Midbrain (tissue), 1 donor: ENCODE results near the gene CGN.

Experiments
- DNase-seq: peaks from one replicate; lab custom pipeline; 2025; lab: John Stamatoyannopoulos, UW

The CGN gene

DNA sequence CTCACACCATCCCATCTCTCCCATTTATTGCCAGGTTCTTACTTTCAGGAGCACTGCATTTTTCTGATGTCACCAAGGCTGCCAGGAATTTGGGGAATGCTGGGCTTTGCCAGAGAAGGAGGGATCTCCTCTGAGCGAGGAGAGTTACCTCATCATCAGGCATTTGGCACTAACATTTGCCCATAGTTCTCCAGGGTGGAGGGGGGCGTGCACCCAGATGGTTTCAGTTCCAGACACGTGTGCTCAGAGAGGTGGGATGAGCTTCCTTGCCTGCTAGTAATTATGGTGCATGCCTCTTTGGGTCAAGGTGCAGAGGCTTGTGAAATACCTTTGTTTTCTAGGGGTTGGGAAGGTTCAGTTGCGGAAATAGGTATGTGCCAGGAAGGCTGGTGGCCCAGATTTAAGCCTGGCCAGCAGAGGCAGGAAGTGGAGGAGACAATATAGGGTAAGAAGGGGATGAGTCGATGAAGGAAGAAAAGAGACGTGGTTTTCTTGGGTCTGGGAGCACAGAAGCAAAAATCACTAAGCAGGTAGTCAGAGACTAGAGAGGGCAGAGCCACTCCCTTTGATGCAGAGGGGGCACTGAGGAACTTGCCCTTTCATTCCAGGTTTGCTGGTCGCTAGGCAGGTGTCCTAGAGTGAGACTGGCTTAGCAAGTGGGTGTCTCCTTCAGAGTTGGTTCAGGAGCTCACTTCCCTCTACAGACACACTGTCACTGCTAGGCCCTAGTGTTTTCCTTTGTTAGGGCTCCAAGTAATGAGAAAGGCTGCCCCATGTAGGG is 36.1 kb downstream of the CGN start:
- no peak for DNase-seq

DNA sequence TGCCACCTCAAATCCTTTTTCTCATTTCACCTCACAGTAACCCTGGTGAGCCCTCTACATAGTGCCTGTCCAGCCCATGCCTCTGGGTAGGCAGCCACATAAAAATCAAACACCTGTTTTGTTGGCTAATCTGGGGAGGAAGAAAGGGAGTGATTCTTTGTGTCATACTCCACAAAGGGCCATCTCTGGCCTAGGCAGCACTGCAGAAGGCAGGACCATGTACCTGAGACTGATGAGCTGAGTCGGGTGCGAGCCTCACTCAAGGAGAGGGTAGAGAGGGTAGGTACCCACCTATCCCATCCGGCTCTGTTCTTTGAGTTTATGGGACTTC is 36.7 kb downstream of the CGN start:
- DNase-seq, result no peak

DNA sequence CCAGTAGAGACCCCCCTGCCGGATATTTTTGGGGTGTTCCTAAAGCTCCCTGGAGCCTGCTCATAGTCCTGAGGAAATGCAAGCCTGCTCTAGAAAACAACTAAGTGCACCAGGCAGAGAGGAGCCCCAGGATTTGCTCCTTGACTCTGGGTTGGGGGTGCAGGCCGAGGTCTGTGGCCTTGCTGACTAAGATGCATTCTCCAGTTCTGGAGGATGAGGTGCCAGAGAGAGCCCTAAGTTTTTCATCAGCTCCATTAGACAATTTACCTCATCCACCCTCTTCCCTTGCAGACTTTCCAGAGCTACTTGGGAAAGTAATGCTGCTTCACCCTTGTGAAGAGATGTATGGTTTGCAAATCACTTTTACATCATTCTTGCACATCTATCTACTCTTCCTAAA is 38.0 kb downstream of the CGN start:
- no peak for DNase-seq

DNA sequence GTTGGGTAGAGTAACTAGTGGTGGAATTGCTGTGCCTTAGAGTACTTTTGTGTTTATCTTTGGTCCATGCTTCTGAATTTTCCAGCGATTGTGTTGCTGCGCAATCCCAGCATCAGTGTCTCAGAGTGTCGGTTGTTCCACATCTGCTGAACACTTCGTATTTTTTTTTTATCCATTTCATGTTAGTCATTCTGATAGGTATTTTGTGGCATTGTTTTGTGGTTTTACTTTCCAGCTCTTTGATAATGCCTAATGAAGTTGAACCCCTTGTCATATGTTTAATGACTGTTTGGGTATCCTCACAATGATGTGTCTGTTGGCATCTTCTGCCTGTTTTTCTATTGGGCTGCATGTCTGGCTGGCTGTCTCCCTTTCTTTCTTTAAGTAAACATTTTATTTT is 42.5 kb downstream of the CGN start:
- no peak for DNase-seq

DNA sequence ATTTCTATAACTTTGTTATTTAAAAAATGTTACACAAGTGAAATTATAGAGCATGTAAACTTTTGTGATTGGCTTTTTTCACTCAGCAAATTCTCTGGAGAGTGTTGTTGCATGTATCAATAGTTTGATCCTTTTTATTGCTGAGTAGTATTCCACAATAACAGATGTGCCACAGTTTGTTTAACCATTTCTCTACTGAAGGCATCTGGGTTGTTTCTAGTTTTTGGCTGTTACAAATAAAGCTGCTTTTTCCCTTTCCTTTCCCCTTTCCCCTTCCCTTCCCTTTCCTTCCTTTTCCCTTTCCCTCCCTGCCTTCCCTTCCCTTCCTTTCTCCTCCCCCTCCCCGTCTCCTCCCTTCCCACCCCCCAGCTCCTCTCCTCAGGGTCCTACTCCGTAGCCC is 44.9 kb downstream of the CGN start:
- DNase-seq, result no peak

DNA sequence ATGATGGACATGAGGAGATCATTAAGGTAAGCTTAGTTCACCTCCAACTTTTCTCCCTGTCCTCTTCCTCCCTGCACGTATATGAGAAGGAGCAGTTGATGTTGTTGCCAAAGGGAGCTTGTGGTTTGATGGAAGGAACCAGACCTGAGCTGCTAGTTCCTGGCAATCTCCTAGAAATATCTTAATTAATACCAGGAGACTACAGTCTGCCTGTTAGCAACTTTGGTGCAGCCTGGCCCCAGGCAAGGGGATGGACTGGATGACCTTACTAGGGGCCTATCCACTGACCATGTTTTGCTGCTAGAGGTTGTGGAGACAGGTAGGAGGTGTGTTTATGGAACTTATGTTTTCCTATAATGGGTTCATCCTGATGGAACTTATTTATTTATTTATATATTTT is 51.5 kb downstream of the CGN start:
- no peak for DNase-seq

GRCh38 chr1:151563376-151563775 is 52.2 kb downstream of the CGN start:
- DNase-seq, result no peak

GRCh38 chr1:151565502-151566189 is 54.5 kb downstream of the CGN start:
- DNase-seq, result no peak

DNA sequence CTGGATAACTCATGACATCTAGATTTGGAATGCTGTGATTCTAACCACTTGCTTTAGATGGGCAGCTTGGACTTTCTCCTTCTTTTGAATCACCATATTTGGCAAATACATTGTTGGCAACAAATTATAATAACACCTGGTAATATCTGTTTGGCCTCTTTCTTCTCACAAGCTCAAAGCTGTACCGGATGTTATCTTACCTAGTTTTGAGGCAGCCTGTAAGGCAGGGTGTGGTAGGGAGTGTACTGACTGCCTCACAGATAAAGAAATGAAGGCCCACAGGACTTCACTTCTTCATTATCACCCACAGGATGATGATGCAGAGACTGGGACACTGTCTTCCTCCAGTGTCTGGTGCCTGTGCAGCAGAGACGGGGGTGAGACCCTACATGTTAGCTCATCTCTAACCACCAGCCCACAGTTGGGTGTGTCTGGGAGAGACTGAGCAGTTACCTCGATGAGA is 57.5 kb downstream of the CGN start:
- no peak for DNase-seq

DNA sequence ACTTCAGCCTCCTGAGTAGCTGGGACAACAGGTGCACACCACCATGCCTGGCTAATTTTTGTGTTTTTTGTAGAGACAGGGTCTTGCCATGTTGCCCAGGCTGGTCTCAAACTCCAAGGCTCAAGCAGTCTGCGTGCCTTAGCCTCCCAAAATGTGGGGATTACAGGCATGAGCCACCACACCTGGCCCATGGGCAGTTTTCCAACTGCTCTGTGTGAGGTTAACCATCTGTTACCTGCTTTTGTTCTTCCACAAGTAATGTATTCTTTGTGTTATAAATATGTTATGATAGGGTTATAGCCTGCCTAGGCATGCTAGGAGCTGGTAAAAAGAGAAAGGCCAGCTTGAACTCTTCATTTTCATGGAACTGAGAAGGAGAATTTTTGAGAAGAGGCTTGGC is 59.6 kb downstream of the CGN start:
- no peak for DNase-seq

GRCh38 chr1:151574575-151575529 is 63.7 kb downstream of the CGN start:
- DNase-seq, result no peak

DNA sequence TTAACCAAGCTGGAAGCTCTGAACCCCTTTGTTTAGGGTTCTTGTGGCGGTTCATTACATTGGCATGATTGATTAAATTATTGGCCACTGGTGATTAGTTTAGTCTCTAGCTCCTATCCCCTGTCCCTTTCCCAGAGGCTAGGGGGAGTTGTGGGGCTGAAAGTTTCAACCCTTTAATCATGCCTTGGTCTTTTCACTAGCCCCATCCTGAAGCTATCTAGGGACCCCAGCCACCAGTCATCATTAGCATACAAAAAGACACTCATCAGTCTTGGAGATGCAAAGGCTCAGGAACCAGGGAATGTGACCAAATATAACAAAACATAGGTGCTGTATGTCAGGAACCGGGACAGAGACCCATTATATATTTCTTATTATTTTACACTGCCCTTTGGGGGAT is 66.0 kb downstream of the CGN start:
- no peak for DNase-seq

DNA sequence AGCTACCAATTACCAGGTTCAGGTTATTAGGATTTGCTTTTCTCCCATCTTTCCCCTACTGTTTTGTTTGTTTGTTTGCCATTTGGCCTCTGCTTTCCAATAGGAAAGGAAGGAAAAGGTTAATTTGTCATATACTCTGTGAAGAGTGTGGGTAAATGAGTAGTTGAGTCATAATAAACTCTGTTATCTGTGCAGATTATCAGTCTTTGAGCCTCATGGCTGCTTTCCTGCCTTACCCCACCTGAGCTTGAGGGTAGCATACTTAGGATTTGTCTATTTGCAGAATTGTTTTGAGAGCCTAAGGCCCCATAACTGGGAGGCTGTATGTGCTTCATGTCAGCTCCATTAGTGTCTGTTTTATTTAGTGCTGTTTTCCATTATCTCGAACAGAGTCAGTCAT is 67.8 kb downstream of the CGN start:
- no peak for DNase-seq

GRCh38 chr1:151579436-151580225 is 68.4 kb downstream of the CGN start:
- no peak for DNase-seq

GRCh38 chr1:151581451-151581850 is 70.3 kb downstream of the CGN start:
- DNase-seq, result no peak

DNA sequence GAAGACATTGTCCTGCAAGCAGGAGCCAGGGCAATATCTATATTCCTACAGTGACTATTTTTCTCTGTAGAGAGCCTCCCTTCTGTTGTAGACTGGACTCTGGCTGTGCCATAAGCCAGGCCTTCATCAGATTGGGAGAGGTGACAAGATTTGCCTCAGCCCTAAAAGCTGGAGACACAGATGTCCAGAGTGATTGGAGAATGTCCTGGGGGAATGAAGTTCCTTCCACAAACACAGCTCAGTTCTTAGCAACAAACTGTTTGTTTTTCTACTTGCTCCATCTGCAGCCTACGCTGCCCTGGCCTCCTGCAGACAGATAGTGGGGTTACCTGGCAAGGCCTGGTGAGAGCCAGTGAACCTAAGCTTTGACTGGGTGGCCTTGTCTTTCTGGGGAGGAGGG is 70.7 kb downstream of the CGN start:
- no peak for DNase-seq

DNA sequence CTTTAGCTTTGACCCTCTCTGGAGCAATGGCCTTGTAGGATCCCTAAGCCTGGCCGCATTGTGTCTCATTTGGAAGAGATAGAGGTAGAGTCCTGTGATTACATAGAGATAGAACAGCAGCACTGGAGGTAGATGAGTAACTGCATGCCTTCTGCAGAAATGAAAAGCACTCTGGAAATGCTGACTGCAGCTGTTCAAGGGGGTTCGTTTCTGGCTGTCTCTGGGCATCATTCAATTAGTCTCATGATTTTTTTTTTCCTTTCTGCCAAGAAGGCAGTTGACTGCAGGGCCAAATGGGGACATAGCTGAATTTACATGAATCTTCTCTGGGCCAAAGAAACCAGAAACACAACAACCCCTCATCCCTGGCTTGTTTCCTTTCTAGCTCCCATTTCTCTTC is 72.6 kb downstream of the CGN start:
- no peak for DNase-seq

DNA sequence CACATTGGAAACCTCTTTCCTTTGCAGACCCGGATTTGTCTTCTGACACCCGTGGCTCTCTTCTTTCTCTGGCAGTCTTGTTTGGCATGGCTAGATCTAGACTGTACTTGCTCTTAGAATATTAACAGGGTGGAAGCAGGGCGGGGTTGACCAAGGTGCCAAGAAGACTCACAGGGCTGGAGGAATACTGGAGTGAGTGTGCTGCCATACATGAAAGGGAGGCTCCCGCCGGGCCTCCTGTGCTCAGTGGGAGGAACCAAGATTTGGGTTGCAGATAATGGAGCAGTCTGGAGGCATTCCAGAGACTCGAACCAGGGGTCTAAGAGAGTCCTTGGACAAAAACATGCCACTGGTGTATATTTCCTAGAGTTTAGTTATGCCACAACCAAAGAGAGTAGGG is 73.1 kb downstream of the CGN start:
- DNase-seq, result no peak

DNA sequence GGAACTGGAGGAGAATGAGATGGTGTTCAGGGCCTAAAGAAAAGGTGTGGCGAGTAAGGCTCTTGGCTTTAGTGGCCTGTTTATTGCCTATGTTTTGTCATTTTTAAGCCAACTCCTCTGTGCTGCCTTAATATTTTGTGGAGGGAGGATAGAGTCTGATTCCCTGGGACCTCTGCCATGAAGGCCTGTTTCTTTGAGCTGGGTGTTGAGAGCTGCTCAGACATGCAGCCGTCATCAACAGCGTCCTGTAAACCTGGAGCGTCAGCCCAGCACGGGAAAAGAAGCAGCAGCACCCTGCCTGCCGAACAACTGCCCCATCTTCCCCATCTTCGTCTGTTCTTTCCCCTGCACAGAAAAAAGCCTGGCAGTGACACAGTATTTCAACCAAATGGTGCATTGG is 73.6 kb downstream of the CGN start:
- DNase-seq, result no peak

- no peak for DNase-seq
Measured at GRCh38 chr1:151585622-151586021, 74.4 kb downstream of the CGN start.
